Measurements from ENCODE around the gene SPATC1L.

Gene SPATC1L

DNA sequence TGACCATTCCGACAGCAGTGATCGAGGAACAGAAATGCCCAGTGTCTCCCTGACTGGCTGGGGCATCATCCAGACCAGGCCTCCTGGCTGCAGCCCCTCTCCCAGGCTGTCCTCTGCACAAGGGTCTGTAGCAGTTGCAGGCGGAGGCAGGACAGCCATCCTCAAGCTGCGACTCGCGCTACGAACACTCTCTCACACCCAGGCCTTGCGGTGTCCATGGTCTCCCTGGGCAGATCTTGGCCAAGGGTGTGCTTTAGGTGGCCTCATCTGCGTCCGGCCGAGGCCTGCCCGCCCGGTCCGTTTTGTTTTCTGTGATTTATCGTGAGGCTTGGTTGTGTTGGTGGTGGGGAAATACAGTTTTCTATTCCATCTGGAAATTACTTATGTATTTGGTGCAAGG lies 44.6 kb downstream of the SPATC1L start:
- POLR2A ChIA-PET: no interaction called here
- no peak overlapping the region for H3K4me3 ChIP-seq (ENCODE audit: low read depth, low read length)
- TF ChIP-seq, protein P1, sequence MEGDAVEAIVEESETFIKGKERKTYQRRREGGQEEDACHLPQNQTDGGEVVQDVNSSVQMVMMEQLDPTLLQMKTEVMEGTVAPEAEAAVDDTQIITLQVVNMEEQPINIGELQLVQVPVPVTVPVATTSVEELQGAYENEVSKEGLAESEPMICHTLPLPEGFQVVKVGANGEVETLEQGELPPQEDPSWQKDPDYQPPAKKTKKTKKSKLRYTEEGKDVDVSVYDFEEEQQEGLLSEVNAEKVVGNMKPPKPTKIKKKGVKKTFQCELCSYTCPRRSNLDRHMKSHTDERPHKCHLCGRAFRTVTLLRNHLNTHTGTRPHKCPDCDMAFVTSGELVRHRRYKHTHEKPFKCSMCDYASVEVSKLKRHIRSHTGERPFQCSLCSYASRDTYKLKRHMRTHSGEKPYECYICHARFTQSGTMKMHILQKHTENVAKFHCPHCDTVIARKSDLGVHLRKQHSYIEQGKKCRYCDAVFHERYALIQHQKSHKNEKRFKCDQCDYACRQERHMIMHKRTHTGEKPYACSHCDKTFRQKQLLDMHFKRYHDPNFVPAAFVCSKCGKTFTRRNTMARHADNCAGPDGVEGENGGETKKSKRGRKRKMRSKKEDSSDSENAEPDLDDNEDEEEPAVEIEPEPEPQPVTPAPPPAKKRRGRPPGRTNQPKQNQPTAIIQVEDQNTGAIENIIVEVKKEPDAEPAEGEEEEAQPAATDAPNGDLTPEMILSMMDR (IDR thresholded peaks at IDR 0.05; ENCODE audit: insufficient read depth, low read length, missing control alignments): no peak
- DNase-seq (ENCODE audit: low read depth, low spot score): no peak
- CTCF ChIA-PET: interaction anchor here (1.0 to 1.1 kb wide), 2 partner anchors 91 to 166 kb away, joined by 3 read pairs; no protein-coding TSS in a partner anchor

DNA sequence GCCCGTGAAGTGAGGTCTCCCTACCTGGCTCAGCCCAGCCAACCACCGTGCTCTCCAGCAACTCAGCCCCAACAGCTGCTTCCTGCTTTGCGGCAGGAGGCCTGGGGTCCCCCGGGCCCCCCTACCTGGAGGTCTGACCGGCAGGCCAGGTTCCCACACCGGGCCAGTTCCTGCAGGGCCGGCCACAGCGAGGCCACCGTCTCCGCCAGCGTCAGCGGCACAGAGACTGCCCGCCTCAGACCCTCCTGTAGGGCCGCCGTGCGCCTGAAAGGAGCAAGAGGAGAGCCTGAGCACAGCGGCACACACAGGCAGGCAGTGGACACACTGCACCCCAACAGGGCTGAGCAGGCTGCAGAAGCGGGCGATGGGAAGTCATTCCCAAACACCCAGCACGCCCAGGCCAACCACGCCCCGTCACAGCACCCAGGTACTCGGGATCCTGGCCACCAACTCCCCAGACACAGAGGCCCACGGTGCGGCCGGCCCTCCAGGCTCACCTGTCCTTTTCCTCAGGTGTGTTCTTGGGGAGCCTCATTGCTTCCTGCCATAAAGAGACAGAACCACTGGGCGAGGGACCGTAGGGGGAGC lies 45.8 kb downstream of the SPATC1L start:
- no peak overlapping the region for H3K4me3 ChIP-seq (ENCODE audit: low read depth, low read length)
- ChIA-PET CTCF (interaction anchor here (1.0 to 1.1 kb wide), 2 partner anchors 92 to 165 kb away, joined by 3 read pairs; no protein-coding TSS in a partner anchor), POLR2A (no interaction called here)
- TF ChIP-seq, protein P1 (IDR thresholded peaks at IDR 0.05; ENCODE audit: insufficient read depth, low read length, missing control alignments): no peak
- no peak for DNase-seq (ENCODE audit: low read depth, low spot score)

DNA sequence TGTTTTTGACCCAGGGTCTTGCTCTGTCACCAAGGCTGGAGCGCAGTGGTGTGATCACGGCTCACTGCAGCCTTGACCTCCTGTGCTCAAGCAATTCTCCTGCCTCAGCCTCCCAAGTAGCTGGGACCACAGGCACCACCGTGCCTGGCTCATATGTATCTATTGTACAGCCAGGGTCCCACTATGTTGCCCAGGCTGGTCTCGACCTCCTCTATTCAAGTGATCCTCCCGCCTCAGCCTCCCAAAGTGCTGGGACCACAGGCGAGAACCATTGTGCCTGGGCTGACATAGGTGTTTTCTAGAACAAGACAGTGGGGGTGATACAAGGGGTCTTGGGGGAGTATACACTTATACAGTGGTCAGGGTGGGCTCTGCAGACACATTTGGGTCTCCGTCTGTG lies 46.4 kb downstream of the SPATC1L start:
- DNase-seq (ENCODE audit: low read depth, low spot score): no peak
- TF ChIP-seq, protein P1 (IDR thresholded peaks at IDR 0.05; ENCODE audit: insufficient read depth, low read length, missing control alignments): no peak
- POLR2A ChIA-PET: no interaction called here
- no peak overlapping the region for H3K4me3 ChIP-seq (ENCODE audit: low read depth, low read length)
- CTCF ChIA-PET: interaction anchor here (1.8 kb wide), 1 partner anchor 167 kb away, joined by 4 read pairs; no protein-coding TSS in a partner anchor

DNA sequence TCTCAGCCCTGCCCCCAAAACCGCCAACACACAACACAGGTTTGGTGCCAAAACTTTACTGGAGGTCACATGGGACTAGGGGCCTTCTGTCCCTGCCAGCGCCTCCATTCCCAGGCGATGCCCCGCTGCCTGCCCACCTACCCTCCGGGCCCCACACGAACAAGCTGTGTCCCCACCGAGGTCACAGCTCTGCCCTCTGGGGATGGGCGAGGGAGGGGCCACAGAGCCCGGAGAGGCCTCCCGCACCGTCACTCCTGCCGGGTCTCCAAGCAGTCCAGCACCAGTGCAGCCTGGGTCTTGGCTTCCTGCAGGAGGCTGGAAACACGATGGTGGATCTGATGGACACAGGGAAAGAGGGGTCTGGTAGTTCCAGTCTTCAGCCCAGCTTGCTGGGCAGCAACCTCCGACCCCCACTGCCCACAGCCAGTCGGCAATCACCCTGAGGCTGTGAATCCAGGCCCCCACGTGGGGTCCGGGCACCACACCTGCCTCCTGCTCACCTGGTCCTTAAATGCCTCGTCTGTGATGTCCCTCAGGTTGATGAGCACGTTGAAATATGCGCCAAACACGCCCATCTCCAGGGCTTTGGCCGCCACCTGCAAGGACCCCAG lies 47.4 kb downstream of the SPATC1L start:
- TF ChIP-seq, protein P1 (IDR thresholded peaks at IDR 0.05; ENCODE audit: insufficient read depth, low read length, missing control alignments): no peak
- no peak for DNase-seq (ENCODE audit: low read depth, low spot score)
- POLR2A ChIA-PET: no interaction called here
- H3K4me3 ChIP-seq (ENCODE audit: low read depth, low read length): no peak overlapping the region
- CTCF ChIA-PET: interaction anchor here (0.7 to 1.8 kb wide), 2 partner anchors 164 to 166 kb away, joined by 3 to 4 read pairs; no protein-coding TSS in a partner anchor

DNA sequence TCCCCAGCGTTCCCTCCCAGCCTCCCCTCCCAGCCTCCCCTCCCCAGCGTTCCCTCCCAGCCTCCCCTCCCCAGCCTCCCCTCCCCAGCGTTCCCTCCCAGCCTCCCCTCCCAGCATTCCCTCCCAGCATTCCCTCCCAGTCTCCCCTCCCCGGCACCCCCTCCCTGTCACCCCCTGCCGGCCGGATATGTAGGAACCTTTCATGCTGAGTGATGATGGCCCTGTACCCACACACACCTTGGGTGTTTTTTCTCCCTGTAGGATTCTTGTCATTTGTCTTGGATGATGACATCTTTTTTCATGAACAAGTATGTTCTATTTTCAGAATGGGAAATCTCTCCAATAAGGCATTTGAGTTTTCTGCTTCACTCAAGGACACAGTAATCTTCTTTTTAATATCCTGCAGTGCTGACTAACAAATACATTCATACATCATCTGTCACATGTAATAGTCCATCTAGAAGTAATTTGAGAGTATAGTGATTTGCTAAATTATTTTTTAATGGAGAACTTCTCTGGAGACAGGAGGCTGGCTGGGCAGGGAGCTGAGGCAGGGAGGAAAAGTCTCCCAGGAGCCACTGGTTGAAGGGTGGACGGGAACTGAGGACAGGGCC lies 48.4 kb downstream of the SPATC1L start:
- POLR2A ChIA-PET: no interaction called here
- no peak for DNase-seq (ENCODE audit: low read depth, low spot score)

More for the DNA sequence above, 48.4 kb downstream of the SPATC1L start:
- CTCF ChIA-PET: interaction anchor here (0.7 to 1.8 kb wide), 2 partner anchors 163 to 165 kb away, joined by 3 to 4 read pairs; no protein-coding TSS in a partner anchor
- TF ChIP-seq, protein P1 (IDR thresholded peaks at IDR 0.05; ENCODE audit: insufficient read depth, low read length, missing control alignments): no peak
- no peak overlapping the region for H3K4me3 ChIP-seq (ENCODE audit: low read depth, low read length)
